K562 (cell line): ENCODE results near the gene HPDL. TPM values are rescaled to one million over a fixed set of nuclear protein-coding genes. Genes with fewer than 3 reads are reported as not detected.

Source experiments
- BHLHE40 ChIP-seq: IDR thresholded peaks from 2 replicates; pipeline ENCODE4 v1.6.1; 2011; ENCODE audit warnings: low read length, improper control_type of control experiment
- CTCFL ChIP-seq: IDR thresholded peaks from 2 replicates; pipeline ENCODE4 v1.6.1; 2011; ENCODE audit warnings: borderline replicate concordance, low read depth, mild to moderate bottlenecking, moderate library complexity, low read length; ENCODE audit not compliant: insufficient read depth, poor library complexity, severe bottlenecking
- DIDO1 ChIP-seq: fragments of 450-650 bp; IDR thresholded peaks from 2 replicates; pipeline ENCODE4 v1.6.1; 2016; ENCODE audit warnings: low read depth, missing biosample characterization, missing genetic modification characterization
- ELF1 ChIP-seq: fragments of 200-800 bp; sonication (Bioruptor generic); IDR thresholded peaks from 2 replicates; pipeline ENCODE4 v1.6.1; 2016; ENCODE audit warnings: missing genetic modification characterization, missing compliant biosample characterization
- ELK3 ChIP-seq: fragments of 450-650 bp; formaldehyde crosslinking; IDR thresholded peaks from 2 replicates; pipeline ENCODE4 v1.4.0; 2020; ENCODE audit warnings: mild to moderate bottlenecking
- JUND ChIP-seq, 2 experiments: IDR thresholded peaks; 2 replicates in 1 of 2; 3 replicates in 1 of 2; pipeline ENCODE4 v1.6.1; 2011; ENCODE audit warnings: borderline replicate concordance in 2 of 2, low read depth in 2 of 2, low read length in 2 of 2, improper control_type of control experiment in 1 of 2, missing biosample characterization in 1 of 2, missing genetic modification characterization in 1 of 2, missing genetic modification reagents in 1 of 2
- MNT ChIP-seq, 2 experiments: fragments of 450-650 bp; conservative IDR thresholded peaks; 2 replicates each; pipeline ENCODE4 v1.6.1; 2017; ENCODE audit warnings: mild to moderate bottlenecking in 2 of 2, moderate library complexity in 2 of 2
- PREB ChIP-seq: sonication (generic); formaldehyde crosslinking; IDR thresholded peaks from 2 replicates; pipeline ENCODE4 v1.8.1; 2023; ENCODE audit warnings: mild to moderate bottlenecking, missing genetic modification reagents
- SP1 ChIP-seq: sonication (generic); formaldehyde crosslinking; IDR thresholded peaks from 2 replicates; pipeline ENCODE4 v1.8.1; 2022; ENCODE audit warnings: mild to moderate bottlenecking, missing genetic modification reagents
- TFAM ChIP-seq: fragments of 250-450 bp; sonication (Bioruptor Pico); conservative IDR thresholded peaks from 2 replicates; pipeline ENCODE4 v1.5.0; 2021; ENCODE audit warnings: mild to moderate bottlenecking, moderate library complexity
- ZBTB33 ChIP-seq: sonication (generic); formaldehyde crosslinking; IDR thresholded peaks from 2 replicates; pipeline ENCODE4 v1.8.1; 2023; ENCODE audit warnings: mild to moderate bottlenecking, missing genetic modification reagents
- ZFP1 ChIP-seq: fragments of 450-650 bp; formaldehyde crosslinking; IDR thresholded peaks from 2 replicates; pipeline ENCODE4 v1.4.0; 2020; ENCODE audit warnings: mild to moderate bottlenecking, mixed read lengths
- ZNF146 ChIP-seq: IDR thresholded peaks from one replicate; pipeline ENCODE4 v1.6.1; 2018; ENCODE audit warnings: missing compliant biosample characterization; ENCODE audit not compliant: unreplicated experiment
- ZNF224 ChIP-seq: sonication (generic); formaldehyde crosslinking; IDR thresholded peaks from 2 replicates; pipeline ENCODE4 v1.8.0; 2022; ENCODE audit warnings: mild to moderate bottlenecking, missing genetic modification reagents
- ZNF644 ChIP-seq: fragments of 200-800 bp; sonication (Bioruptor generic); IDR thresholded peaks from 2 replicates; pipeline ENCODE4 v1.6.1; 2016; ENCODE audit warnings: low read depth, missing genetic modification characterization, missing compliant biosample characterization
- ZNF830 ChIP-seq: fragments of 250-450 bp; sonication (Bioruptor Pico); IDR thresholded peaks from 2 replicates; pipeline ENCODE4 v1.5.0; 2021; ENCODE audit warnings: mild to moderate bottlenecking
- polyA plus RNA-seq, 8 experiments: library from polyadenylated mRNA; depleted of rRNA in 4 of 8; stranded (reverse) in 5 of 8; unstranded in 3 of 8; fragments of >200 nt; fragmentation: Nextera tagmentation in 2 of 8; fragmentation: Illumina TruSeq in 1 of 8; extraction: Ambion mirVana in 2 of 8; extraction: Trizol in 1 of 8; gene quantifications; 2 replicates each; pipeline versions ENCODE4 v1.2.1 to v1.2.3, GENCODE V29; 2011 to 2014; ENCODE audit warnings: inconsistent platforms in 1 of 8, missing spikeins in 1 of 8
- total RNA-seq, 7 experiments: library from RNA; depleted of rRNA in 6 of 7; stranded (reverse); fragments of >200 nt in 6 of 7; fragmentation: Illumina TruSeq in 2 of 7; extraction: Trizol in 2 of 7; gene quantifications; 2 replicates each; pipeline versions ENCODE4 v1.2.1 to v1.2.3, GENCODE V29; 2011 to 2021; ENCODE audit warnings: low replicate concordance in 1 of 7

The HPDL gene
- total and polyA plus RNA-seq, 9 of the 15 experiments (the other 6 are each of a cell fraction or from before 2014, with no cell fraction given) = not detected

GRCh38 chr1:45339789-45340558 lies 13.3 kb downstream of the HPDL start, which contains the start of the genes MUTYH and TOE1 (continued):
- TF ChIP-seq ELK3 = no peak
- TF ChIP-seq ZNF146 = no peak
- peak; percentile 24 for TF ChIP-seq CTCFL
- TF ChIP-seq BHLHE40 = 0 out of 2 replicates have a peak, but pooled peaks have one; percentile 23
- TF ChIP-seq ZNF644 (tag) = peak; percentile 87
- TF ChIP-seq PREB (CRISPR knock-in tag) = no peak
- TF ChIP-seq DIDO1 = 0 out of 2 replicates have a peak, but pooled peaks have one; percentile 31
- TF ChIP-seq ZNF830 = 0 out of 2 replicates have a peak, but pooled peaks have one; percentile 46
- peak; percentile 96 for TF ChIP-seq SP1 (CRISPR knock-in tag)
- peak; percentile 53 for TF ChIP-seq JUND (IDR thresholded peaks at IDR 0.05; ENCODE audit: borderline replicate concordance, low read depth, low read length)
- no peak; the same call in 2 of the 3 replicates for TF ChIP-seq JUND (tag; IDR thresholded peaks at IDR 0.05; ENCODE audit: borderline replicate concordance, low read depth, low read length)
- TF ChIP-seq ELF1 (tag) = peak; percentile 80
- TF ChIP-seq ZNF224 (CRISPR knock-in tag) = no peak
- peak; percentile 89 to 94 for TF ChIP-seq MNT (conservative IDR thresholded peaks at IDR 0.05)
- peak; percentile 78 for TF ChIP-seq ZBTB33
- no peak for TF ChIP-seq ZFP1 (CRISPR knock-in tag)
- TF ChIP-seq TFAM (CRISPR knock-in tag) = no peak
